ENCODE measurements around the gene RAB41. TPM values are rescaled to one million over a fixed set of nuclear protein-coding genes. Genes with fewer than 3 reads are reported as not detected.

Gene RAB41
- total RNA-seq (2022; extraction: Qiagen RNA extraction; ENCODE audit: low read depth), result not detected in 5 replicates

GRCh38 chrX:70281951-70282350 is at the start of gene RAB41:
Gene RAB41 (plus strand): TSS chrX:70282172. CDS start chrX:70282218, 46 bp downstream.

GRCh38 chrX:70234355-70234754 is 47.6 kb upstream of the RAB41 start, which contains the start of gene AWAT1:
Gene AWAT1 (plus strand): TSS chrX:70234655. CDS start chrX:70234696, 41 bp downstream.

GRCh38 chrX:70260104-70260503 is 21.9 kb upstream of the RAB41 start, which contains the start of gene P2RY4:
Gene P2RY4 (minus strand): TSS chrX:70260204. CDS start chrX:70259624, 580 bp downstream.

GRCh38 chrX:70268034-70268433 is 13.9 kb upstream of the RAB41 start, which contains the start of gene ARR3:
Gene ARR3 (plus strand): TSS chrX:70268334. CDS start chrX:70269386, 1,052 bp downstream.

GRCh38 chrX:70289793-70290770 is 8.1 kb downstream of the RAB41 start, which contains the start of the genes KIF4A and PDZD11:
Gene KIF4A (plus strand): TSS chrX:70290104. CDS start chrX:70290459, 355 bp downstream.
Gene PDZD11 (minus strand): TSS chrX:70289927. CDS start chrX:70289341, 586 bp downstream.

Other genes with a start within 250 kb of the RAB41 start
- gene AWAT2, start 232.2 kb upstream of the RAB41 start, total RNA-seq (2022; extraction: Qiagen RNA extraction; ENCODE audit: low read depth), result not detected in 5 replicates
- not detected in 5 replicates for gene OTUD6A, start 219.7 kb upstream of the RAB41 start, total RNA-seq (2022; extraction: Qiagen RNA extraction; ENCODE audit: low read depth)
- 61.9 to 69.2 TPM (median 64.2 TPM) in 5 replicates for gene IGBP1, start 148.7 kb upstream of the RAB41 start, total RNA-seq (2022; extraction: Qiagen RNA extraction; ENCODE audit: low read depth)
- not detected in 5 replicates for gene DGAT2L6, start 104.7 kb upstream of the RAB41 start, total RNA-seq (2022; extraction: Qiagen RNA extraction; ENCODE audit: low read depth)
- gene AWAT1, start 47.5 kb upstream of the RAB41 start, total RNA-seq (2022; extraction: Qiagen RNA extraction; ENCODE audit: low read depth), result not detected in 5 replicates
- not detected in 5 replicates for gene P2RY4, start 22.0 kb upstream of the RAB41 start, total RNA-seq (2022; extraction: Qiagen RNA extraction; ENCODE audit: low read depth)
- gene ARR3, start 13.8 kb upstream of the RAB41 start, total RNA-seq (2022; extraction: Qiagen RNA extraction; ENCODE audit: low read depth), result not detected in 5 replicates
- 82.1 to 95.5 TPM (median 93.4 TPM) in 5 replicates for gene PDZD11, start 7.8 kb downstream of the RAB41 start, total RNA-seq (2022; extraction: Qiagen RNA extraction; ENCODE audit: low read depth)
- gene KIF4A, start 7.9 kb downstream of the RAB41 start, total RNA-seq (2022; extraction: Qiagen RNA extraction; ENCODE audit: low read depth), result 24.7 to 29.6 TPM (median 27.7 TPM) in 5 replicates
- gene GDPD2, start 141.1 kb downstream of the RAB41 start, total RNA-seq (2022; extraction: Qiagen RNA extraction; ENCODE audit: low read depth), result 0.17 TPM in 1 of 5 replicates, not detected in the others
- gene DLG3, start 162.7 kb downstream of the RAB41 start, total RNA-seq (2022; extraction: Qiagen RNA extraction; ENCODE audit: low read depth), result 3.6 to 5.3 TPM (median 4.9 TPM) in 5 replicates